AG09319 (cell line): ENCODE data around the gene TXNRD2.
A peak's percentile ranks its signal among the peaks of the same experiment; 100 is the strongest.

Experiments used
- DNase-seq: peaks from one replicate; pipeline ENCODE4 v3.0.0-alpha.2; 2010; ENCODE audit warnings: low read depth; ENCODE audit errors: extremely low read depth
- CTCF ChIP-seq: IDR thresholded peaks from 2 replicates; pipeline ENCODE4 v1.5.1; 2011; ENCODE audit warnings: low read depth, mild to moderate bottlenecking, inconsistent platforms, low read length, moderate library complexity

The TXNRD2 gene

GRCh38 chr22:19973551-19974267 lies 32.1 kb upstream of the TXNRD2 start:
- TF ChIP-seq CTCF: no peak

GRCh38 chr22:19972652-19973550 lies 31.3 kb upstream of the TXNRD2 start:
- no peak for DNase-seq
- no peak for TF ChIP-seq CTCF

More at GRCh38 chr22:19973551-19974267, 32.1 kb upstream of the TXNRD2 start:
- no peak for DNase-seq

- no peak for DNase-seq
- TF ChIP-seq CTCF: no peak
Measured at GRCh38 chr22:19972251-19972650, 30.6 kb upstream of the TXNRD2 start.

GRCh38 chr22:19971276-19972124 lies 29.9 kb upstream of the TXNRD2 start:
- DNase-seq: no peak
- no peak for TF ChIP-seq CTCF

- TF ChIP-seq CTCF: peak; percentile 87
Measured at GRCh38 chr22:19970479-19971275, 29.1 kb upstream of the TXNRD2 start.

GRCh38 chr22:19970031-19970478 lies 28.4 kb upstream of the TXNRD2 start:
- TF ChIP-seq CTCF: no peak

More at GRCh38 chr22:19970479-19971275, 29.1 kb upstream of the TXNRD2 start:
- DNase-seq: no peak

More at GRCh38 chr22:19970031-19970478, 28.4 kb upstream of the TXNRD2 start:
- DNase-seq: no peak
